GM23338 (cell line): ENCODE results near the gene THAP5. TPM values are rescaled to one million over a fixed set of nuclear protein-coding genes. Genes with fewer than 3 reads are reported as not detected.

Experiments
- ATAC-seq: fragments of 200-7000 bp; cut with Tn5 transposase; 3 replicates; pipeline ENCODE4 v1.9.1; 2020
- DNase-seq: peaks from one replicate; pipeline ENCODE4 v3.0.0-alpha.2; 2015; ENCODE audit warnings: low spot score
- H2AFZ ChIP-seq: fragments of 200-600 bp; sonication (generic); 2 replicates; pipeline ENCODE4 v1.8.0; 2016; ENCODE audit warnings: antibody characterized with exemption, mild to moderate bottlenecking, moderate library complexity
- H3F3A ChIP-seq: fragments of 200-600 bp; sonication (generic); replicated peaks from 2 replicates; pipeline ENCODE4 v1.8.0; 2017; ENCODE audit warnings: antibody characterized with exemption, mixed run types, low read depth
- H3K27ac ChIP-seq: fragments of 200-600 bp; sonication (generic); 2 replicates; pipeline ENCODE4 v1.6.1; 2016; ENCODE audit warnings: low read depth
- H3K27me3 ChIP-seq: fragments of 200-600 bp; sonication (generic); 2 replicates; pipeline ENCODE4 v1.8.0; 2016; ENCODE audit warnings: mild to moderate bottlenecking, mixed run types, moderate library complexity; ENCODE audit not compliant: insufficient read depth
- H3K36me3 ChIP-seq: fragments of 200-600 bp; sonication (generic); 2 replicates; pipeline ENCODE4 v1.8.0; 2016; ENCODE audit warnings: mild to moderate bottlenecking; ENCODE audit not compliant: insufficient read depth
- H3K4me1 ChIP-seq: fragments of 200-600 bp; sonication (generic); 2 replicates; pipeline ENCODE4 v1.8.0; 2016; ENCODE audit warnings: mild to moderate bottlenecking, moderate library complexity; ENCODE audit not compliant: insufficient read depth
- H3K4me2 ChIP-seq: fragments of 200-600 bp; sonication (generic); 2 replicates; pipeline ENCODE4 v1.7.1; 2017; ENCODE audit warnings: mixed run types
- H3K4me3 ChIP-seq: fragments of 200-600 bp; sonication (generic); 2 replicates; pipeline ENCODE4 v1.6.1; 2016; ENCODE audit warnings: mixed run types
- H3K79me2 ChIP-seq: fragments of 200-600 bp; sonication (generic); replicated peaks from 2 replicates; pipeline ENCODE4 v1.8.0; 2017; ENCODE audit warnings: mild to moderate bottlenecking; ENCODE audit not compliant: insufficient read depth
- H3K9me2 ChIP-seq: fragments of 200-600 bp; sonication (generic); 2 replicates; pipeline ENCODE4 v1.8.0; 2017; ENCODE audit not compliant: insufficient read depth
- H4K20me1 ChIP-seq: fragments of 200-600 bp; sonication (generic); replicated peaks from 2 replicates; pipeline ENCODE4 v1.8.0; 2017; ENCODE audit warnings: mild to moderate bottlenecking; ENCODE audit not compliant: insufficient read depth
- H3K27ac Mint-ChIP-seq: 2 replicates; pipeline ENCODE4 v1.8.0; 2020; ENCODE audit warnings: inconsistent platforms, mild to moderate bottlenecking, moderate library complexity, mixed read lengths
- H3K27me3 Mint-ChIP-seq: 3 replicates; pipeline ENCODE4 v1.8.0; 2022; ENCODE audit warnings: low read depth, mild to moderate bottlenecking, moderate library complexity, mixed read lengths, inconsistent platforms; ENCODE audit not compliant: insufficient read depth, poor library complexity
- H3K36me3 Mint-ChIP-seq: 3 replicates; pipeline ENCODE4 v1.8.0; 2021; ENCODE audit warnings: low read depth, mild to moderate bottlenecking, inconsistent platforms, moderate library complexity, mixed read lengths
- H3K4me1 Mint-ChIP-seq: 3 replicates; pipeline ENCODE4 v1.8.0; 2020; ENCODE audit warnings: mild to moderate bottlenecking, inconsistent platforms, mixed read lengths
- H3K4me3 Mint-ChIP-seq: 3 replicates; pipeline ENCODE4 v1.8.0; 2021; ENCODE audit warnings: moderate library complexity, mild to moderate bottlenecking, inconsistent platforms, mixed read lengths
- H3K9me3 Mint-ChIP-seq: 3 replicates; pipeline ENCODE4 v1.8.0; 2020; ENCODE audit warnings: moderate library complexity, mild to moderate bottlenecking, inconsistent platforms, mixed read lengths
- CREB1 ChIP-seq: fragments of 250-450 bp; sonication (Bioruptor Pico); IDR thresholded peaks from 2 replicates; pipeline ENCODE4 v1.5.0; 2020; ENCODE audit warnings: low read depth, mild to moderate bottlenecking, moderate library complexity
- CTCF ChIP-seq, 2 experiments: fragments of 200-600 bp in 1 of 2; sonication (generic) in 1 of 2; conservative IDR thresholded peaks; 2 replicates each; pipeline versions ENCODE4 v1.5.1 to v1.6.1; 2016 to 2017; ENCODE audit warnings: antibody characterized with exemption in 2 of 2, low read depth in 2 of 2, mild to moderate bottlenecking in 2 of 2, moderate library complexity in 1 of 2
- ETS1 ChIP-seq: IDR thresholded peaks from 2 replicates; pipeline ENCODE4 v1.6.1; 2016; ENCODE audit warnings: antibody characterized with exemption
- EZH2 ChIP-seq: fragments of 200-600 bp; sonication (generic); IDR thresholded peaks from one replicate; pipeline ENCODE4 v1.8.0; 2017; ENCODE audit warnings: antibody characterized with exemption, mild to moderate bottlenecking, low read depth; ENCODE audit not compliant: unreplicated experiment
- EZH2phosphoT487 ChIP-seq: fragments of 200-600 bp; sonication (generic); IDR thresholded peaks from one replicate; pipeline ENCODE4 v1.8.1; 2018; ENCODE audit warnings: antibody characterized with exemption; ENCODE audit not compliant: unreplicated experiment
- JUNB ChIP-seq: IDR thresholded peaks from one replicate; pipeline ENCODE4 v1.6.1; 2016; ENCODE audit warnings: antibody characterized with exemption; ENCODE audit not compliant: unreplicated experiment
- NANOG ChIP-seq: IDR thresholded peaks from 2 replicates; pipeline ENCODE4 v1.6.1; 2016; ENCODE audit warnings: antibody characterized with exemption, borderline replicate concordance
- POLR2AphosphoS5 ChIP-seq: IDR thresholded peaks from 2 replicates; pipeline ENCODE4 v1.6.1; 2016; ENCODE audit warnings: antibody characterized with exemption, low read depth
- REST ChIP-seq: IDR thresholded peaks from one replicate; pipeline ENCODE4 v1.6.1; 2018; ENCODE audit warnings: antibody characterized with exemption; ENCODE audit not compliant: unreplicated experiment
- STAT1 ChIP-seq: IDR thresholded peaks from one replicate; pipeline ENCODE4 v1.6.1; 2016; ENCODE audit warnings: antibody characterized with exemption; ENCODE audit not compliant: unreplicated experiment
- ZNF114 ChIP-seq: fragments of 250-450 bp; sonication (Bioruptor Pico); IDR thresholded peaks from 2 replicates; pipeline ENCODE4 v1.5.0; 2020; ENCODE audit warnings: mild to moderate bottlenecking, moderate library complexity
- ZNF331 ChIP-seq: fragments of 250-450 bp; sonication (Bioruptor Pico); IDR thresholded peaks from 2 replicates; pipeline ENCODE4 v1.5.0; 2020; ENCODE audit warnings: low read depth, mild to moderate bottlenecking, moderate library complexity
- ZNF462 ChIP-seq: fragments of 250-450 bp; sonication (Bioruptor Pico); IDR thresholded peaks from 2 replicates; pipeline ENCODE4 v1.5.0; 2020; ENCODE audit warnings: mild to moderate bottlenecking, moderate library complexity
- polyA plus RNA-seq: library from polyadenylated mRNA; unstranded; fragments of >200 nt; fragmentation: Nextera tagmentation; extraction: Ambion mirVana; gene quantifications from 2 replicates; pipeline ENCODE4 v1.2.1, GENCODE V29; 2016
- total RNA-seq: library from RNA; depleted of rRNA; stranded (reverse); fragments of >200 nt; shearing (Covaris generic); gene quantifications from 2 replicates; pipeline ENCODE4 v1.2.3, GENCODE V29; 2014

THAP5 gene
- total and polyA plus RNA-seq, 2 experiments from 2014 or later = 18.2 to 32.3 TPM

- H3K4me3 ChIP-seq = no peak overlapping the region
- no peak for ATAC-seq
- TF ChIP-seq ZNF114 (no peak), STAT1 (no peak), EZH2phosphoT487 (no peak), REST (no peak), ETS1 (no peak), ZNF462 (CRISPR knock-in tag) (no peak), ZNF331 (CRISPR knock-in tag) (no peak), CTCF (conservative IDR thresholded peaks at IDR 0.05; ENCODE audit: low read depth in 2 of 2) (no peak), POLR2AphosphoS5 (no peak), EZH2 (no peak), NANOG (no peak), CREB1 (no peak), JUNB (no peak)
- H3K9me2 ChIP-seq = no peaks in the 10 kb centered on the region
- H3K27ac ChIP-seq = no peak overlapping the region
- Mint-ChIP-seq H3K27ac (no peak overlapping the region), H3K4me1 (peaks cover 20% of the 10 kb centered on the region), H3K4me3 (no peak overlapping the region), H3K9me3 (peaks cover 27% of the 10 kb centered on the region), H3K27me3 (peaks cover 4% of the 10 kb centered on the region), H3K36me3 (peaks cover 44% of the 10 kb centered on the region)
- no peak overlapping the region for H2AFZ ChIP-seq
- no peak for DNase-seq
- H3K27me3 ChIP-seq = no peaks in the 10 kb centered on the region
- H3F3A ChIP-seq = no peaks in the 10 kb centered on the region
- H3K36me3 ChIP-seq = no peaks in the 10 kb centered on the region; the same call in 1 of the 2 replicates
- H3K4me1 ChIP-seq = peaks cover 4% of the 10 kb centered on the region; the same call in 1 of the 2 replicates
- no peak overlapping the region for H3K4me2 ChIP-seq
- no peaks in the 10 kb centered on the region for H3K79me2 ChIP-seq
- H4K20me1 ChIP-seq = no peaks in the 10 kb centered on the region
These were observed 10.8 kb upstream of the THAP5 start for GRCh38 chr7:108580298-108580697.
